A549 treated with Mapracorat at 1 μM for 4 hours (cell line): ENCODE data around the gene GBP2. TPM values are rescaled to one million over a fixed set of nuclear protein-coding genes. Genes with fewer than 3 reads are reported as not detected.

ENCODE experiments used
- total RNA-seq: library from RNA; stranded (reverse); fragments of 200-300 nt; extraction: Qiagen RNA extraction; gene quantifications from 5 replicates; pipeline ENCODE4 v1.2.3, GENCODE V29; 2022

The GBP2 gene
- total RNA-seq = 0.63 to 1.1 TPM (median 0.81 TPM) in 5 replicates

GRCh38 chr1:89125913-89126580 lies at the start of gene GBP2:
Gene GBP2, minus strand, starts transcription at chr1:89126114. Its CDS starts 4,148 bp downstream, at chr1:89121966.

GRCh38 chr1:89065079-89065868 lies 60.6 kb downstream of the GBP2 start, which contains the start of gene GBP1:
Gene GBP1, minus strand, starts transcription at chr1:89065208. Its CDS starts 1,974 bp downstream, at chr1:89063234.

Other genes starting within 250 kb of the GBP2 start
- gene GTF2B, start 234.5 kb downstream of the GBP2 start, total RNA-seq = 23.7 to 28.8 TPM (median 25.4 TPM) in 5 replicates
- 6.8 to 8.4 TPM (median 7.5 TPM) in 5 replicates for gene KYAT3, start 133.5 kb downstream of the GBP2 start, total RNA-seq
- gene RBMXL1, start 133.5 kb downstream of the GBP2 start, total RNA-seq = 1.5 to 2.4 TPM (median 1.7 TPM) in 5 replicates
- 0.63 to 1.2 TPM (median 1.1 TPM) in 5 replicates for gene GBP3, start 103.2 kb downstream of the GBP2 start, total RNA-seq
- 0.14 to 0.48 TPM (median 0.19 TPM) in 5 replicates for gene GBP1, start 60.9 kb downstream of the GBP2 start, total RNA-seq
- not detected in 5 replicates for gene GBP7, start 49.9 kb upstream of the GBP2 start, total RNA-seq
- 0.07 to 0.08 TPM in 2 of 5 replicates, not detected in the others for gene GBP4, start 72.8 kb upstream of the GBP2 start, total RNA-seq
- gene GBP5, start 146.7 kb upstream of the GBP2 start, total RNA-seq = 0.06 to 0.09 TPM (median 0.06 TPM) in 3 of 5 replicates, not detected in the others
- not detected in 5 replicates for gene GBP6, start 237.9 kb upstream of the GBP2 start, total RNA-seq